Measurements from ENCODE around the gene NANOS3.

Gene NANOS3

GRCh38 chr19:13883516-13884064 lies 6.7 kb downstream of the NANOS3 start:
- Histone ChIP-seq H3K18ac (ENCODE audit: low read length) (no peak overlapping the region), H3K9ac (ENCODE audit: low read length) (no peak overlapping the region), H3K36me3 (ENCODE audit: control insufficient read depth, insufficient read depth, low read length) (no peaks in the 10 kb centered on the region), H2BK15ac (replicated peaks; ENCODE audit: low read depth) (no peak overlapping the region), H3K79me1 (ENCODE audit: low read length) (no peaks in the 10 kb centered on the region), H3K4me3 (ENCODE audit: low read length) (no peak overlapping the region), H3K4me2 (ENCODE audit: low read length) (no peak overlapping the region), H3K56ac (ENCODE audit: low read length) (peak overlapping the region; percentile 19), H3K4me1 (ENCODE audit: control insufficient read depth, low read depth, low read length) (peaks cover 6% of the 10 kb centered on the region), H2AK5ac (ENCODE audit: low read length) (no peak overlapping the region), H3K27me3 (ENCODE audit: insufficient read depth, low read length, poor library complexity) (no peaks in the 10 kb centered on the region), H2BK5ac (ENCODE audit: low read length) (no peak overlapping the region), H4K8ac (ENCODE audit: low read depth, low read length) (no peak overlapping the region), H2BK120ac (ENCODE audit: low read depth, low read length) (no peak overlapping the region), H3K27ac (ENCODE audit: low read depth, low read length) (no peak overlapping the region), H3K4ac (ENCODE audit: low read depth, low read length) (no peak overlapping the region), H3K23ac (ENCODE audit: low read length) (no peak overlapping the region), H4K5ac (ENCODE audit: low read length) (no peak overlapping the region), H3K79me2 (ENCODE audit: control insufficient read depth, insufficient read depth, low read length) (no peaks in the 10 kb centered on the region)
- no CpG with 5 or more reads among the region's 10 CpGs for WGBS (ENCODE audit: extremely low coverage, insufficient coverage, low lambda C conversion rate)
- peak; percentile 78 for DNase-seq

- H4K5ac ChIP-seq (ENCODE audit: low read length), result no peak overlapping the region
- H2BK5ac ChIP-seq (ENCODE audit: low read length), result no peak overlapping the region
- H4K8ac ChIP-seq (ENCODE audit: low read depth, low read length), result no peak overlapping the region
- no peaks in the 10 kb centered on the region for H3K27me3 ChIP-seq (ENCODE audit: insufficient read depth, low read length, poor library complexity)
- H3K4ac ChIP-seq (ENCODE audit: low read depth, low read length), result no peak overlapping the region
- no peak for DNase-seq
- H3K18ac ChIP-seq (ENCODE audit: low read length), result no peak overlapping the region
- no peaks in the 10 kb centered on the region for H3K79me1 ChIP-seq (ENCODE audit: low read length)
- H3K4me2 ChIP-seq (ENCODE audit: low read length), result no peak overlapping the region
- no peak overlapping the region for H3K4me3 ChIP-seq (ENCODE audit: low read length)
- H3K27ac ChIP-seq (ENCODE audit: low read depth, low read length), result no peak overlapping the region
- no peak overlapping the region for H2BK15ac ChIP-seq (replicated peaks; ENCODE audit: low read depth)
- no peak overlapping the region for H2AK5ac ChIP-seq (ENCODE audit: low read length)
- H2BK120ac ChIP-seq (ENCODE audit: low read depth, low read length), result no peak overlapping the region
- no peak overlapping the region for H3K56ac ChIP-seq (ENCODE audit: low read length)
- WGBS (ENCODE audit: extremely low coverage, insufficient coverage, low lambda C conversion rate), result no CpG with 5 or more reads among the region's 26 CpGs
- no peaks in the 10 kb centered on the region for H3K36me3 ChIP-seq (ENCODE audit: control insufficient read depth, insufficient read depth, low read length)
- no peak overlapping the region for H3K23ac ChIP-seq (ENCODE audit: low read length)
- peaks cover 6% of the 10 kb centered on the region for H3K4me1 ChIP-seq (ENCODE audit: control insufficient read depth, low read depth, low read length)
- no peaks in the 10 kb centered on the region for H3K79me2 ChIP-seq (ENCODE audit: control insufficient read depth, insufficient read depth, low read length)
- no peak overlapping the region for H3K9ac ChIP-seq (ENCODE audit: low read length)
Measured at GRCh38 chr19:13884726-13885591, 8.0 kb downstream of the NANOS3 start.

- H2BK5ac ChIP-seq (ENCODE audit: low read length), result no peak overlapping the region
- no peak overlapping the region for H3K4me3 ChIP-seq (ENCODE audit: low read length)
- no peak overlapping the region for H4K5ac ChIP-seq (ENCODE audit: low read length)
- H3K36me3 ChIP-seq (ENCODE audit: control insufficient read depth, insufficient read depth, low read length), result no peaks in the 10 kb centered on the region
- no peaks in the 10 kb centered on the region for H3K79me2 ChIP-seq (ENCODE audit: control insufficient read depth, insufficient read depth, low read length)
- H3K18ac ChIP-seq (ENCODE audit: low read length), result no peak overlapping the region
- peaks cover 2% of the 10 kb centered on the region for H3K4me1 ChIP-seq (ENCODE audit: control insufficient read depth, low read depth, low read length)
- H2BK15ac ChIP-seq (replicated peaks; ENCODE audit: low read depth), result no peak overlapping the region
- H2AK5ac ChIP-seq (ENCODE audit: low read length), result no peak overlapping the region
- no peaks in the 10 kb centered on the region for H3K79me1 ChIP-seq (ENCODE audit: low read length)
- no peak overlapping the region for H3K4me2 ChIP-seq (ENCODE audit: low read length)
- no peak overlapping the region for H3K27ac ChIP-seq (ENCODE audit: low read depth, low read length)
- no CpG with 5 or more reads among the region's 20 CpGs for WGBS (ENCODE audit: extremely low coverage, insufficient coverage, low lambda C conversion rate)
- H3K9ac ChIP-seq (ENCODE audit: low read length), result no peak overlapping the region
- H2BK120ac ChIP-seq (ENCODE audit: low read depth, low read length), result no peak overlapping the region
- no peaks in the 10 kb centered on the region for H3K27me3 ChIP-seq (ENCODE audit: insufficient read depth, low read length, poor library complexity)
- H3K4ac ChIP-seq (ENCODE audit: low read depth, low read length), result no peak overlapping the region
- H4K8ac ChIP-seq (ENCODE audit: low read depth, low read length), result no peak overlapping the region
- no peak overlapping the region for H3K56ac ChIP-seq (ENCODE audit: low read length)
- no peak for DNase-seq
- H3K23ac ChIP-seq (ENCODE audit: low read length), result no peak overlapping the region
Measured at GRCh38 chr19:13885826-13886365, 9.0 kb downstream of the NANOS3 start.

- H3K4me2 ChIP-seq (ENCODE audit: low read length), result no peak overlapping the region
- H3K36me3 ChIP-seq (ENCODE audit: control insufficient read depth, insufficient read depth, low read length), result no peaks in the 10 kb centered on the region
- H2BK120ac ChIP-seq (ENCODE audit: low read depth, low read length), result no peak overlapping the region
- no CpG with 5 or more reads among the region's 16 CpGs for WGBS (ENCODE audit: extremely low coverage, insufficient coverage, low lambda C conversion rate)
- no peak overlapping the region for H3K4me3 ChIP-seq (ENCODE audit: low read length)
- no peak overlapping the region for H2BK15ac ChIP-seq (replicated peaks; ENCODE audit: low read depth)
- H3K79me2 ChIP-seq (ENCODE audit: control insufficient read depth, insufficient read depth, low read length), result no peaks in the 10 kb centered on the region
- DNase-seq, result no peak
- H3K56ac ChIP-seq (ENCODE audit: low read length), result no peak overlapping the region
- no peak overlapping the region for H2BK5ac ChIP-seq (ENCODE audit: low read length)
- no peak overlapping the region for H3K27ac ChIP-seq (ENCODE audit: low read depth, low read length)
- H3K4ac ChIP-seq (ENCODE audit: low read depth, low read length), result no peak overlapping the region
- no peaks in the 10 kb centered on the region for H3K79me1 ChIP-seq (ENCODE audit: low read length)
- H3K4me1 ChIP-seq (ENCODE audit: control insufficient read depth, low read depth, low read length), result no peaks in the 10 kb centered on the region
- H2AK5ac ChIP-seq (ENCODE audit: low read length), result no peak overlapping the region
- no peak overlapping the region for H3K18ac ChIP-seq (ENCODE audit: low read length)
- no peak overlapping the region for H3K23ac ChIP-seq (ENCODE audit: low read length)
- no peak overlapping the region for H4K8ac ChIP-seq (ENCODE audit: low read depth, low read length)
- no peaks in the 10 kb centered on the region for H3K27me3 ChIP-seq (ENCODE audit: insufficient read depth, low read length, poor library complexity)
- H4K5ac ChIP-seq (ENCODE audit: low read length), result no peak overlapping the region
- H3K9ac ChIP-seq (ENCODE audit: low read length), result no peak overlapping the region
Measured at GRCh38 chr19:13887018-13887436, 10.1 kb downstream of the NANOS3 start.

GRCh38 chr19:13887517-13887916 lies 10.6 kb downstream of the NANOS3 start:
- no peak overlapping the region for H3K56ac ChIP-seq (ENCODE audit: low read length)
- H3K79me1 ChIP-seq (ENCODE audit: low read length), result no peaks in the 10 kb centered on the region
- H3K18ac ChIP-seq (ENCODE audit: low read length), result no peak overlapping the region
- no CpG with 5 or more reads among the region's 5 CpGs for WGBS (ENCODE audit: extremely low coverage, insufficient coverage, low lambda C conversion rate)
- H3K27ac ChIP-seq (ENCODE audit: low read depth, low read length), result no peak overlapping the region
- no peak for DNase-seq
- H2AK5ac ChIP-seq (ENCODE audit: low read length), result no peak overlapping the region
- H3K4me3 ChIP-seq (ENCODE audit: low read length), result no peak overlapping the region
- H3K4me1 ChIP-seq (ENCODE audit: control insufficient read depth, low read depth, low read length), result no peaks in the 10 kb centered on the region
- no peak overlapping the region for H3K4me2 ChIP-seq (ENCODE audit: low read length)
- H3K23ac ChIP-seq (ENCODE audit: low read length), result no peak overlapping the region
- H3K9ac ChIP-seq (ENCODE audit: low read length), result no peak overlapping the region
- H2BK15ac ChIP-seq (replicated peaks; ENCODE audit: low read depth), result no peak overlapping the region
- H3K36me3 ChIP-seq (ENCODE audit: control insufficient read depth, insufficient read depth, low read length), result no peaks in the 10 kb centered on the region
- H3K27me3 ChIP-seq (ENCODE audit: insufficient read depth, low read length, poor library complexity), result no peaks in the 10 kb centered on the region
- H2BK120ac ChIP-seq (ENCODE audit: low read depth, low read length), result no peak overlapping the region
- H3K4ac ChIP-seq (ENCODE audit: low read depth, low read length), result no peak overlapping the region
- no peak overlapping the region for H2BK5ac ChIP-seq (ENCODE audit: low read length)
- H4K5ac ChIP-seq (ENCODE audit: low read length), result no peak overlapping the region
- no peak overlapping the region for H4K8ac ChIP-seq (ENCODE audit: low read depth, low read length)
- H3K79me2 ChIP-seq (ENCODE audit: control insufficient read depth, insufficient read depth, low read length), result no peaks in the 10 kb centered on the region
